NOMO-1 (cell line): ENCODE data around the gene SYPL2.
"Not testable (repeated sequence)": the region's sequence is repeated elsewhere in the genome, so short reads cannot be mapped to it uniquely, and the experiment has no call there.

ENCODE experiments used
- DNase-seq, 2 experiments: peaks; one replicate each; lab custom pipeline; 2025; ENCODE audit not compliant: unreplicated experiment in 2 of 2; lab: John Stamatoyannopoulos, UW

Gene SYPL2

GRCh38 chr1:109468903-109469302, 2.6 kb downstream of the SYPL2 start:
- no peak for DNase-seq

GRCh38 chr1:109470245-109470644, 3.9 kb downstream of the SYPL2 start:
- DNase-seq: no peak

GRCh38 chr1:109472779-109473178, 6.4 kb downstream of the SYPL2 start:
- no peak for DNase-seq

GRCh38 chr1:109473284-109474057, 7.1 kb downstream of the SYPL2 start:
- not testable (repeated sequence) for DNase-seq

- DNase-seq: no peak
Measured at GRCh38 chr1:109474697-109475096, 8.4 kb downstream of the SYPL2 start.

- DNase-seq: no peak
Measured at GRCh38 chr1:109475261-109475660, 8.9 kb downstream of the SYPL2 start.

- no peak for DNase-seq
Measured at GRCh38 chr1:109476825-109477224, 10.5 kb downstream of the SYPL2 start.

GRCh38 chr1:109477821-109478220, 11.5 kb downstream of the SYPL2 start:
- peak in 1 of 2 experiments; percentile 21 for DNase-seq

- DNase-seq: peak in 1 of 2 experiments; percentile 21
Measured at GRCh38 chr1:109478806-109479205, 12.5 kb downstream of the SYPL2 start.

- DNase-seq: no peak
Measured at GRCh38 chr1:109479311-109479710, 13.0 kb downstream of the SYPL2 start.

GRCh38 chr1:109479901-109480300, 13.6 kb downstream of the SYPL2 start:
- DNase-seq: no peak

GRCh38 chr1:109481646-109482045, 15.3 kb downstream of the SYPL2 start:
- no peak for DNase-seq

- no peak for DNase-seq
Measured at GRCh38 chr1:109482242-109482641, 15.9 kb downstream of the SYPL2 start.

- DNase-seq: peak in 1 of 2 experiments; percentile 27
Measured at GRCh38 chr1:109482791-109483671, 16.7 kb downstream of the SYPL2 start.

- DNase-seq: peak; percentile 81 to 90
Measured at GRCh38 chr1:109483672-109484518, 17.5 kb downstream of the SYPL2 start, which contains the start of gene ATXN7L2. Gene ATXN7L2, plus strand, starts transcription at chr1:109483905. Its CDS starts 49 bp downstream, at chr1:109483954.

- no peak for DNase-seq
Measured at GRCh38 chr1:109484519-109484975, 18.2 kb downstream of the SYPL2 start.

- DNase-seq: no peak
Measured at GRCh38 chr1:109485001-109485400, 18.7 kb downstream of the SYPL2 start.

GRCh38 chr1:109487261-109487660, 20.9 kb downstream of the SYPL2 start:
- DNase-seq: no peak

- DNase-seq: no peak
Measured at GRCh38 chr1:109488201-109488600, 21.9 kb downstream of the SYPL2 start.

GRCh38 chr1:109488696-109489095, 22.4 kb downstream of the SYPL2 start:
- no peak for DNase-seq
